Glutamatergic neuron (in vitro differentiated cells): ENCODE measurements around the gene VWC2L. TPM values are rescaled to one million over a fixed set of nuclear protein-coding genes. Genes with fewer than 3 reads are reported as not detected.
A peak's percentile ranks its signal among the peaks of the same experiment; 100 is the strongest.

Experiments used
- DNase-seq: peaks from one replicate; pipeline ENCODE4 v3.0.0; 2022
- H3K27ac Mint-ChIP-seq: one replicate; pipeline ENCODE4 v1.8.0; 2020; ENCODE audit warnings: mild to moderate bottlenecking, mixed read lengths, inconsistent platforms; ENCODE audit not compliant: unreplicated experiment
- H3K27me3 Mint-ChIP-seq: one replicate; pipeline ENCODE4 v1.8.0; 2020; ENCODE audit warnings: mild to moderate bottlenecking, moderate library complexity, mixed read lengths, inconsistent platforms; ENCODE audit not compliant: unreplicated experiment
- H3K36me3 Mint-ChIP-seq: one replicate; pipeline ENCODE4 v1.8.0; 2020; ENCODE audit warnings: mild to moderate bottlenecking, mixed read lengths, inconsistent platforms; ENCODE audit not compliant: unreplicated experiment
- H3K4me1 Mint-ChIP-seq: one replicate; pipeline ENCODE4 v1.8.0; 2020; ENCODE audit warnings: mild to moderate bottlenecking, low read depth, mixed read lengths, inconsistent platforms; ENCODE audit not compliant: unreplicated experiment
- H3K4me3 Mint-ChIP-seq: one replicate; pipeline ENCODE4 v1.8.0; 2020; ENCODE audit warnings: mild to moderate bottlenecking, mixed read lengths, inconsistent platforms; ENCODE audit not compliant: unreplicated experiment
- H3K9me3 Mint-ChIP-seq: one replicate; pipeline ENCODE4 v1.8.0; 2020; ENCODE audit warnings: mild to moderate bottlenecking, moderate library complexity, mixed read lengths, inconsistent platforms; ENCODE audit not compliant: unreplicated experiment
- CTCF ChIP-seq: fragments of 200-600 bp; sonication (generic); IDR thresholded peaks from one replicate; pipeline ENCODE4 v1.5.0; 2021; ENCODE audit not compliant: partially characterized antibody, unreplicated experiment
- total RNA-seq: library from RNA; stranded (reverse); fragmentation: NEBNext Ultra II Directional; extraction: Animal tissue kit (Norgen Biotek cat#: 25700); gene quantifications from one replicate; pipeline ENCODE4 v1.2.1, GENCODE V29; 2021; ENCODE audit not compliant: unreplicated experiment

The VWC2L gene
- total RNA-seq, 1 donor from 2014 or later: 0.15 TPM

- Mint-ChIP-seq H3K36me3 (no peaks in the 10 kb centered on the region), H3K4me1 (peaks cover 31% of the 10 kb centered on the region), H3K4me3 (no peak overlapping the region), H3K27me3 (peaks cover 5% of the 10 kb centered on the region), H3K9me3 (peaks cover 2% of the 10 kb centered on the region), H3K27ac (no peak overlapping the region)
- no peak for TF ChIP-seq CTCF
- no peak for DNase-seq
Observed at GRCh38 chr2:214579035-214579434, 168.2 kb downstream of the VWC2L start.

GRCh38 chr2:214587442-214587841 lies 176.6 kb downstream of the VWC2L start:
- peaks cover 2% of the 10 kb centered on the region for H3K4me1 Mint-ChIP-seq
- peak; percentile 56 for TF ChIP-seq CTCF
- DNase-seq: peak; percentile 38
- H3K27ac Mint-ChIP-seq: no peak overlapping the region
- no peaks in the 10 kb centered on the region for H3K9me3 Mint-ChIP-seq
- H3K4me3 Mint-ChIP-seq: no peak overlapping the region
- H3K27me3 Mint-ChIP-seq: peaks cover 1% of the 10 kb centered on the region
- H3K36me3 Mint-ChIP-seq: peaks cover 4% of the 10 kb centered on the region

GRCh38 chr2:214591366-214591765 lies 180.5 kb downstream of the VWC2L start:
- Mint-ChIP-seq H3K4me3 (no peak overlapping the region), H3K4me1 (no peaks in the 10 kb centered on the region), H3K27ac (no peak overlapping the region), H3K27me3 (peaks cover 1% of the 10 kb centered on the region), H3K36me3 (peaks cover 4% of the 10 kb centered on the region), H3K9me3 (no peaks in the 10 kb centered on the region)
- no peak for DNase-seq
- TF ChIP-seq CTCF: peak; percentile 28

- Mint-ChIP-seq H3K36me3 (peaks cover 4% of the 10 kb centered on the region), H3K4me3 (no peak overlapping the region), H3K9me3 (no peaks in the 10 kb centered on the region), H3K27ac (no peak overlapping the region), H3K27me3 (peaks cover 1% of the 10 kb centered on the region), H3K4me1 (no peaks in the 10 kb centered on the region)
- TF ChIP-seq CTCF: no peak
- DNase-seq: no peak
Observed at GRCh38 chr2:214592011-214592410, 181.2 kb downstream of the VWC2L start.

- no peak overlapping the region for H3K27ac Mint-ChIP-seq
- no peak overlapping the region for H3K4me3 Mint-ChIP-seq
- TF ChIP-seq CTCF: no peak
- H3K27me3 Mint-ChIP-seq: peaks cover 1% of the 10 kb centered on the region
- H3K36me3 Mint-ChIP-seq: peaks cover 4% of the 10 kb centered on the region
- H3K4me1 Mint-ChIP-seq: no peaks in the 10 kb centered on the region
- no peaks in the 10 kb centered on the region for H3K9me3 Mint-ChIP-seq
- DNase-seq: no peak
Observed at GRCh38 chr2:214593727-214594126, 182.9 kb downstream of the VWC2L start.
